HepG2 (cell line): Measurements from ENCODE around the gene ITIH3. TPM values are rescaled to one million over a fixed set of nuclear protein-coding genes. Genes with fewer than 3 reads are reported as not detected.
A peak's percentile ranks its signal among the peaks of the same experiment; 100 is the strongest.

Experiments
- ATAC-seq: fragments of 200-7000 bp; cut with Tn5 transposase; 3 replicates; pipeline ENCODE4 v1.9.1; 2020; ENCODE audit warnings: mild to moderate bottlenecking, moderate library complexity
- BruUV-seq: library from RNA; stranded (reverse); fragments of 400-500 nt; replicated peaks from 2 replicates; lab custom pipeline; 2021; lab: Mats Ljungman, UMichigan
- CTCF ChIA-PET: fragments of 300-600 bp; formaldehyde crosslinking; extraction: SDS; loops from one replicate; lab custom pipeline; 2021; ENCODE audit warnings: low total read pairs, inconsistent platforms, low intra/inter-chr PET ratio; lab: Yijun Ruan, JAX
- POLR2A ChIA-PET: fragments of 350-600 bp; sonication (Branson Sonifier 250); formaldehyde crosslinking; loops from one replicate; lab custom pipeline; 2020; ENCODE audit warnings: antibody characterized with exemption, inconsistent platforms; lab: Yijun Ruan, JAX
- DNase-seq: peaks from one replicate; pipeline ENCODE4 v3.0.0-alpha.2; 2015; ENCODE audit warnings: low spot score
- FAIRE-seq: peaks from 3 replicates; lab custom pipeline; 2011; peaks lifted over from hg19 to GRCh38; lab: Jason Lieb, UNC
- H2AFZ ChIP-seq: one replicate; pipeline ENCODE4 v1.6.1; 2011; ENCODE audit warnings: low read length, inconsistent platforms
- H3K27ac ChIP-seq: fragments of 300-600 bp; 3 replicates; pipeline ENCODE4 v1.8.0; 2011; ENCODE audit warnings: mixed run types, mild to moderate bottlenecking, mixed read lengths, low read length, inconsistent platforms; ENCODE audit not compliant: insufficient read depth; ENCODE audit errors: extremely low read length
- H3K27me3 ChIP-seq, 2 experiments: fragments of 200-600 bp in 1 of 2; 2 replicates in 1 of 2; 3 replicates in 1 of 2; pipeline versions ENCODE4 v1.6.0 to v1.8.0; 2011; ENCODE audit warnings: low read length in 2 of 2, mild to moderate bottlenecking in 2 of 2, moderate library complexity in 2 of 2, inconsistent platforms in 1 of 2; ENCODE audit not compliant: insufficient read depth in 2 of 2, control insufficient read depth in 1 of 2
- H3K36me3 ChIP-seq, 2 experiments: fragments of 200-600 bp in 1 of 2; replicated peaks in 1 of 2; 2 replicates in 1 of 2; 3 replicates in 1 of 2; pipeline versions ENCODE4 v1.5.1 to v1.8.0; 2011; ENCODE audit warnings: low read length in 2 of 2, inconsistent platforms in 1 of 2; ENCODE audit not compliant: insufficient read depth in 2 of 2, control insufficient read depth in 1 of 2
- H3K4me1 ChIP-seq: 2 replicates; pipeline ENCODE4 v1.5.1; 2012; ENCODE audit warnings: low read length, inconsistent platforms; ENCODE audit not compliant: insufficient read depth
- H3K4me2 ChIP-seq: 2 replicates; pipeline ENCODE4 v1.6.0; 2011; ENCODE audit warnings: low read depth, low read length, inconsistent platforms
- H3K4me3 ChIP-seq, 3 experiments: fragments of 200-600 bp in 1 of 3; sonication (generic), shearing (Covaris generic) in 1 of 3; replicated peaks in 1 of 3; 2 replicates each; pipeline ENCODE4 v1.5.1; 2011 to 2016; ENCODE audit warnings: low read length in 3 of 3, inconsistent platforms in 2 of 3, low read depth in 2 of 3, mild to moderate bottlenecking in 2 of 3, control low read depth in 1 of 3, mixed read lengths in 1 of 3; ENCODE audit not compliant: insufficient read depth in 1 of 3
- H3K79me2 ChIP-seq: one replicate; pipeline ENCODE4 v1.6.1; 2011; ENCODE audit warnings: low read length, inconsistent platforms; ENCODE audit not compliant: insufficient read depth
- H3K9ac ChIP-seq: 2 replicates; pipeline ENCODE4 v1.6.0; 2011; ENCODE audit warnings: mild to moderate bottlenecking, low read depth, low read length, inconsistent platforms; ENCODE audit not compliant: insufficient read depth
- H3K9me3 ChIP-seq: 2 replicates; pipeline ENCODE4 v1.5.1; 2012; ENCODE audit warnings: mild to moderate bottlenecking, low read length
- H4K20me1 ChIP-seq: 2 replicates; pipeline ENCODE4 v1.6.0; 2011; ENCODE audit warnings: inconsistent platforms, mild to moderate bottlenecking, low read length, moderate library complexity; ENCODE audit not compliant: insufficient read depth
- CREM ChIP-seq, 2 experiments: sonication (generic) in 1 of 2; formaldehyde crosslinking in 1 of 2; IDR thresholded peaks; 2 replicates each; pipeline versions ENCODE4 v1.4.0 to v1.6.1; 2016 to 2020; ENCODE audit warnings: antibody characterized with exemption in 1 of 2, mild to moderate bottlenecking in 1 of 2, missing genetic modification reagents in 1 of 2
- ETV6 ChIP-seq: sonication (generic); formaldehyde crosslinking; conservative IDR thresholded peaks from 2 replicates; pipeline ENCODE4 v1.4.0; 2020; ENCODE audit warnings: missing genetic modification reagents
- FOSL2 ChIP-seq: sonication (generic); formaldehyde crosslinking; IDR thresholded peaks from 2 replicates; pipeline ENCODE4 v1.4.0; 2020; ENCODE audit warnings: missing genetic modification reagents
- FOXA1 ChIP-seq, 2 experiments: fragments of 450-650 bp in 1 of 2; sonication (generic) in 1 of 2; formaldehyde crosslinking in 1 of 2; IDR thresholded peaks; 2 replicates each; pipeline versions ENCODE4 v1.4.0 to v1.6.1; 2016 to 2020; ENCODE audit warnings: missing genetic modification reagents in 1 of 2
- KMT2A ChIP-seq: sonication (generic); formaldehyde crosslinking; IDR thresholded peaks from 2 replicates; pipeline ENCODE4 v1.4.0; 2020; ENCODE audit warnings: missing genetic modification reagents
- MEF2D ChIP-seq: sonication (generic); formaldehyde crosslinking; IDR thresholded peaks from 2 replicates; pipeline ENCODE4 v1.5.1; 2020; ENCODE audit warnings: mild to moderate bottlenecking, missing genetic modification reagents
- SNAPC2 ChIP-seq: sonication (generic); formaldehyde crosslinking; IDR thresholded peaks from 2 replicates; pipeline ENCODE4 v1.8.1; 2022; ENCODE audit warnings: mild to moderate bottlenecking, missing genetic modification reagents
- USF2 ChIP-seq, 2 experiments: sonication (generic) in 1 of 2; formaldehyde crosslinking in 1 of 2; IDR thresholded peaks; 2 replicates each; pipeline versions ENCODE4 v1.5.1 to v1.6.1; 2011 to 2020; ENCODE audit warnings: borderline replicate concordance in 1 of 2, low read depth in 1 of 2, low read length in 1 of 2, mild to moderate bottlenecking in 1 of 2, missing genetic modification reagents in 1 of 2, moderate library complexity in 1 of 2
- ZMAT5 ChIP-seq: sonication (generic); formaldehyde crosslinking; IDR thresholded peaks from 2 replicates; pipeline ENCODE4 v1.5.0; 2020; ENCODE audit warnings: mild to moderate bottlenecking, low read depth, missing genetic modification reagents, borderline replicate concordance
- ZNF317 ChIP-seq: sonication (generic); formaldehyde crosslinking; IDR thresholded peaks from 2 replicates; pipeline ENCODE4 v1.5.0; 2020; ENCODE audit warnings: mild to moderate bottlenecking, missing genetic modification reagents
- ZNF687 ChIP-seq: sonication (generic); formaldehyde crosslinking; IDR thresholded peaks from 2 replicates; pipeline ENCODE4 v1.5.1; 2020; ENCODE audit warnings: mild to moderate bottlenecking, missing genetic modification reagents, moderate library complexity
- ZNF724P ChIP-seq: sonication (generic); formaldehyde crosslinking; IDR thresholded peaks from 2 replicates; pipeline ENCODE4 v1.8.0; 2022; ENCODE audit warnings: missing genetic modification reagents, borderline replicate concordance
- WGBS: methylation state at CpG from one replicate; pipeline ENCODE4 v1.1.6; 2017; ENCODE audit warnings: low lambda C conversion rate; 5-methylcytosine and 5-hydroxymethylcytosine counted together
- in situ Hi-C: cut with HindIII; loops from 2 replicates; pipeline ENCODE4 v1.10.0; 2017; ENCODE audit warnings: low pct_unique_long_range_greater_than_20kb; ENCODE audit not compliant: extremely low pct_ligation_motif_present
- intact Hi-C: fragments of 100-400 bp; cut with micrococcal nuclease; formaldehyde crosslinking; loops from one replicate; pipeline ENCODE4 v1.10.0; 2022; ENCODE audit not compliant: unreplicated experiment
- polyA plus RNA-seq, 8 experiments: library from polyadenylated mRNA; depleted of rRNA in 3 of 8; stranded (reverse) in 7 of 8; unstranded in 1 of 8; fragments of >200 nt; fragmentation: Illumina TruSeq in 4 of 8; extraction: Trizol in 4 of 8; gene quantifications; 2 replicates each; pipeline versions ENCODE4 v1.2.1 to v1.2.3, GENCODE V29; 2011 to 2016; ENCODE audit warnings: low read depth in 4 of 8, missing spikeins in 1 of 8, mixed read lengths in 1 of 8; ENCODE audit not compliant: insufficient read depth in 1 of 8
- total RNA-seq, 5 experiments: library from RNA; depleted of rRNA; stranded (reverse); fragments of >200 nt; fragmentation: Illumina TruSeq; extraction: Trizol; gene quantifications; 2 replicates each; pipeline ENCODE4 v1.2.3, GENCODE V29; 2016; ENCODE audit warnings: low read depth in 1 of 5

Gene ITIH3
- total and polyA plus RNA-seq, 2 of the 13 experiments (the other 11 are each of a cell fraction or from before 2014, with no cell fraction given) = 105 to 632 TPM

GRCh38 chr3:52844290-52844975, 49.8 kb downstream of the ITIH3 start:
- Histone ChIP-seq H3K27ac (no peak overlapping the region), H2AFZ (no peak overlapping the region), H3K27me3 (no peaks in the 10 kb centered on the region), H3K79me2 (no peaks in the 10 kb centered on the region), H3K4me1 (peaks cover 26% of the 10 kb centered on the region), H4K20me1 (no peaks in the 10 kb centered on the region), H3K9me3 (no peaks in the 10 kb centered on the region), H3K9ac (no peak overlapping the region), H3K36me3 (peaks cover 1 to 4% of the 10 kb centered on the region in 2 experiments; a peak in 2 of 5 replicates), H3K4me2 (no peak overlapping the region), H3K4me3 (no peak overlapping the region)
- intact Hi-C loops = loop anchor here (2.0 kb wide), 1 partner anchor 16 kb away; no protein-coding TSS in a partner anchor
- 66% methylated on average over 14 of the region's 18 CpGs for WGBS
- BruUV-seq = no TSS peak
- FAIRE-seq = no peak
- ATAC-seq = no peak
- in situ Hi-C loops = no loop called here
- ChIA-PET CTCF (interaction anchor here (1.2 kb wide), 1 partner anchor 212 kb away, joined by 4 read pairs; no protein-coding TSS in a partner anchor), POLR2A (interaction anchor here (0.8 to 1.3 kb wide), 3 partner anchors 10 to 53 kb away, joined by 3 to 4 read pairs (median 3); partner anchors contain the start of genes MUSTN1 and STIMATE)
- peak; percentile 20 for DNase-seq
- TF ChIP-seq KMT2A (CRISPR knock-in tag) = no peak
- no peak for TF ChIP-seq SNAPC2 (CRISPR knock-in tag)
- TF ChIP-seq ZNF687 = 0 out of 2 replicates have a peak, but pooled peaks have one; percentile 16
- no peak for TF ChIP-seq MEF2D (CRISPR knock-in tag)
- no peak for TF ChIP-seq ZMAT5 (CRISPR knock-in tag)
- no peak for TF ChIP-seq USF2 (IDR thresholded peaks at IDR 0.05; ENCODE audit: low read depth, low read length)
- no peak for TF ChIP-seq USF2 (CRISPR knock-in tag; IDR thresholded peaks at IDR 0.05; ENCODE audit: borderline replicate concordance)
- no peak for TF ChIP-seq FOXA1 (IDR thresholded peaks at IDR 0.05)
- TF ChIP-seq FOXA1 (CRISPR knock-in tag; IDR thresholded peaks at IDR 0.05) = peak; percentile 36; the same call in 1 of the 2 replicates
- no peak for TF ChIP-seq FOSL2
- no peak for TF ChIP-seq ETV6
- no peak for TF ChIP-seq ZNF317
- TF ChIP-seq CREM (IDR thresholded peaks at IDR 0.05) = no peak
- TF ChIP-seq CREM (CRISPR knock-in tag; IDR thresholded peaks at IDR 0.05) = no peak
- TF ChIP-seq ZNF724P (CRISPR knock-in tag) = no peak
